H1 (cell line): ENCODE results near the gene HMX1. TPM values are rescaled to one million over a fixed set of nuclear protein-coding genes. Genes with fewer than 3 reads are reported as not detected.

Experiments
- CHD7 ChIP-seq: fragments of 300-600 bp; sonication (generic); IDR thresholded peaks from 2 replicates; pipeline ENCODE4 v1.7.1; 2012; ENCODE audit warnings: low read length, moderate library complexity, mild to moderate bottlenecking, inconsistent platforms; ENCODE audit not compliant: insufficient replicate concordance
- HDAC6 ChIP-seq: IDR thresholded peaks from one replicate; pipeline ENCODE4 v1.7.1; 2012; ENCODE audit warnings: low read depth, mild to moderate bottlenecking, inconsistent platforms, low read length, moderate library complexity
- polyA plus RNA-seq, 7 experiments: library from polyadenylated mRNA; depleted of rRNA in 3 of 7; stranded (reverse) in 5 of 7; unstranded in 2 of 7; fragments of >200 nt in 5 of 7; fragments of 200-250 nt in 2 of 7; gene quantifications; 1 replicate in 5 of 7; 2 replicates in 1 of 7; 4 replicates in 1 of 7; pipeline versions ENCODE4 v1.2.1 to v1.2.3, GENCODE V29; 2011 to 2013; ENCODE audit warnings: missing spikeins in 2 of 7, mixed read lengths in 2 of 7
- total RNA-seq: library from RNA; stranded (reverse); fragmentation: NEBNext Ultra II Directional; extraction: Animal tissue kit (Norgen Biotek cat#: 25700); gene quantifications from 2 replicates; pipeline ENCODE4 v1.2.1, GENCODE V29; 2021

Gene HMX1
- total and polyA plus RNA-seq, 2 of the 8 experiments (the other 6 are each of a cell fraction or from before 2014, with no cell fraction given), result 0.26 TPM; not detected in 1

- TF ChIP-seq CHD7 (no peak), HDAC6 (no peak)
- TF ChIP-seq, all 59 proteins: peak for 0
Observed at GRCh38 chr4:8908206-8908893, 36.7 kb upstream of the HMX1 start (continued).
